Mesendoderm (in vitro differentiated cells): ENCODE results near the gene CPLX3.
A peak's percentile ranks its signal among the peaks of the same experiment; 100 is the strongest.

Experiments
- DNase-seq: peaks from one replicate; pipeline ENCODE4 v3.0.0; 2013
- H2AK5ac ChIP-seq: 2 replicates; pipeline ENCODE4 v1.6.1; 2013; ENCODE audit warnings: low read length, inconsistent platforms
- H2BK120ac ChIP-seq: 2 replicates; pipeline ENCODE4 v1.6.1; 2013; ENCODE audit warnings: low read depth, mild to moderate bottlenecking, low read length, moderate library complexity, mixed read lengths
- H2BK15ac ChIP-seq: replicated peaks from 2 replicates; pipeline ENCODE4 v1.6.1; 2013; ENCODE audit warnings: low read depth, mild to moderate bottlenecking, moderate library complexity
- H2BK5ac ChIP-seq: 2 replicates; pipeline ENCODE4 v1.6.1; 2013; ENCODE audit warnings: low read length, inconsistent platforms
- H3K18ac ChIP-seq: 2 replicates; pipeline ENCODE4 v1.6.1; 2013; ENCODE audit warnings: mild to moderate bottlenecking, low read length, mixed read lengths
- H3K23ac ChIP-seq: one replicate; pipeline ENCODE4 v1.6.1; 2013; ENCODE audit warnings: low read length
- H3K27ac ChIP-seq: 2 replicates; pipeline ENCODE4 v1.5.1; 2013; ENCODE audit warnings: low read depth, mild to moderate bottlenecking, inconsistent platforms, low read length, moderate library complexity
- H3K27me3 ChIP-seq: 2 replicates; pipeline ENCODE4 v1.6.1; 2013; ENCODE audit warnings: low read length, control low read depth, mild to moderate bottlenecking, inconsistent platforms; ENCODE audit not compliant: insufficient read depth, poor library complexity
- H3K36me3 ChIP-seq: 2 replicates; pipeline ENCODE4 v1.6.1; 2013; ENCODE audit warnings: low read length, inconsistent platforms; ENCODE audit not compliant: control insufficient read depth, insufficient read depth
- H3K4ac ChIP-seq: one replicate; pipeline ENCODE4 v1.6.1; 2013; ENCODE audit warnings: low read depth, mild to moderate bottlenecking, low read length, moderate library complexity
- H3K4me1 ChIP-seq: 2 replicates; pipeline ENCODE4 v1.6.1; 2013; ENCODE audit warnings: low read depth, low read length, inconsistent platforms; ENCODE audit not compliant: control insufficient read depth
- H3K4me2 ChIP-seq: 2 replicates; pipeline ENCODE4 v1.6.1; 2013; ENCODE audit warnings: low read length
- H3K4me3 ChIP-seq: 2 replicates; pipeline ENCODE4 v1.5.1; 2013; ENCODE audit warnings: mild to moderate bottlenecking, low read length
- H3K56ac ChIP-seq: one replicate; pipeline ENCODE4 v1.6.1; 2013; ENCODE audit warnings: low read length
- H3K79me1 ChIP-seq: 2 replicates; pipeline ENCODE4 v1.6.1; 2013; ENCODE audit warnings: low read length, inconsistent platforms
- H3K79me2 ChIP-seq: 2 replicates; pipeline ENCODE4 v1.6.1; 2013; ENCODE audit warnings: mild to moderate bottlenecking, low read length; ENCODE audit not compliant: control insufficient read depth, insufficient read depth
- H3K9ac ChIP-seq: 2 replicates; pipeline ENCODE4 v1.6.1; 2013; ENCODE audit warnings: low read length, inconsistent platforms
- H4K5ac ChIP-seq: one replicate; pipeline ENCODE4 v1.6.1; 2013; ENCODE audit warnings: low read length
- H4K8ac ChIP-seq: one replicate; pipeline ENCODE4 v1.6.1; 2013; ENCODE audit warnings: low read depth, mild to moderate bottlenecking, control low read depth, low read length, moderate library complexity
- WGBS: extraction: QIAGEN DNeasy Blood & Tissue Kit; methylation state at CpG from one replicate; pipeline ENCODE4 v1.1.7; 2013; ENCODE audit warnings: low lambda C conversion rate, missing lambda C conversion rate; ENCODE audit not compliant: insufficient coverage; ENCODE audit errors: extremely low coverage; 5-methylcytosine and 5-hydroxymethylcytosine counted together

CPLX3 gene

DNA sequence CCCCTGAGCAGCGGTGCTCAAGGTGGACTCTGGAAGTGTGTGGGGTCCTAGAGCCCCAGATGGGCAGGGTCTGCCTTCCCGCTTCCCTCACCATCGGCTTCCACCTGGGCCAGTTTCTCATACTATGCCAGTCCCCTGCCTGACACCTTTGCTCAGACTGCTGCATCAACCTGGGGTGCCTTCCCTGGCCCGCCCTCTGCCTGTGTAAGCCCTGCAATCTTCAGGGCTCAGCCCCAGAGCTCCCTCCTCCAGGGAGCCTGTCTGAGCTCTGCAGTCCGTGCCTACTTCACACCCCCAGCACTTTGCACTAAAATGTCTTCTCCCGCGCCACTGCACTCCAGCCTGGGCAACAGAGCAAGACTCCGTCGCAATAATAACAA is 31.5 kb upstream of the CPLX3 start:
- H3K4ac ChIP-seq: no peak overlapping the region
- H3K18ac ChIP-seq: no peak overlapping the region
- no peak overlapping the region for H3K4me2 ChIP-seq
- WGBS: no CpG with 5 or more reads among the region's 9 CpGs
- H3K79me2 ChIP-seq: peaks cover 6% of the 10 kb centered on the region
- H3K36me3 ChIP-seq: no peaks in the 10 kb centered on the region
- peaks cover 18% of the 10 kb centered on the region for H3K79me1 ChIP-seq
- no peaks in the 10 kb centered on the region for H3K4me1 ChIP-seq
- no peak overlapping the region for H3K23ac ChIP-seq
- H2BK5ac ChIP-seq: no peak overlapping the region
- H4K5ac ChIP-seq: no peak overlapping the region
- no peak overlapping the region for H3K9ac ChIP-seq
- no peaks in the 10 kb centered on the region for H3K27me3 ChIP-seq
- no peak for DNase-seq
- H3K27ac ChIP-seq: no peak overlapping the region
- H3K4me3 ChIP-seq: no peak overlapping the region
- no peak overlapping the region for H2BK15ac ChIP-seq
- no peak overlapping the region for H4K8ac ChIP-seq
- no peak overlapping the region for H2BK120ac ChIP-seq
- no peak overlapping the region for H2AK5ac ChIP-seq
- H3K56ac ChIP-seq: no peak overlapping the region

- no peaks in the 10 kb centered on the region for H3K4me1 ChIP-seq
- no peak overlapping the region for H2BK120ac ChIP-seq
- H4K8ac ChIP-seq: no peak overlapping the region
- H3K23ac ChIP-seq: no peak overlapping the region
- no peak for DNase-seq
- no peak overlapping the region for H2BK15ac ChIP-seq
- H3K18ac ChIP-seq: no peak overlapping the region
- no peak overlapping the region for H3K56ac ChIP-seq
- no peak overlapping the region for H3K4me3 ChIP-seq
- no CpG with 5 or more reads among the region's 14 CpGs for WGBS
- no peak overlapping the region for H2BK5ac ChIP-seq
- no peak overlapping the region for H3K4ac ChIP-seq
- H3K27ac ChIP-seq: no peak overlapping the region
- no peaks in the 10 kb centered on the region for H3K36me3 ChIP-seq
- no peak overlapping the region for H3K4me2 ChIP-seq
- H3K9ac ChIP-seq: no peak overlapping the region
- H4K5ac ChIP-seq: no peak overlapping the region
- peaks cover 5% of the 10 kb centered on the region for H3K79me2 ChIP-seq
- H2AK5ac ChIP-seq: no peak overlapping the region
- H3K27me3 ChIP-seq: no peaks in the 10 kb centered on the region
- H3K79me1 ChIP-seq: peaks cover 11% of the 10 kb centered on the region
These were observed 30.3 kb upstream of the CPLX3 start for GRCh38 chr15:74795966-74796625.

DNA sequence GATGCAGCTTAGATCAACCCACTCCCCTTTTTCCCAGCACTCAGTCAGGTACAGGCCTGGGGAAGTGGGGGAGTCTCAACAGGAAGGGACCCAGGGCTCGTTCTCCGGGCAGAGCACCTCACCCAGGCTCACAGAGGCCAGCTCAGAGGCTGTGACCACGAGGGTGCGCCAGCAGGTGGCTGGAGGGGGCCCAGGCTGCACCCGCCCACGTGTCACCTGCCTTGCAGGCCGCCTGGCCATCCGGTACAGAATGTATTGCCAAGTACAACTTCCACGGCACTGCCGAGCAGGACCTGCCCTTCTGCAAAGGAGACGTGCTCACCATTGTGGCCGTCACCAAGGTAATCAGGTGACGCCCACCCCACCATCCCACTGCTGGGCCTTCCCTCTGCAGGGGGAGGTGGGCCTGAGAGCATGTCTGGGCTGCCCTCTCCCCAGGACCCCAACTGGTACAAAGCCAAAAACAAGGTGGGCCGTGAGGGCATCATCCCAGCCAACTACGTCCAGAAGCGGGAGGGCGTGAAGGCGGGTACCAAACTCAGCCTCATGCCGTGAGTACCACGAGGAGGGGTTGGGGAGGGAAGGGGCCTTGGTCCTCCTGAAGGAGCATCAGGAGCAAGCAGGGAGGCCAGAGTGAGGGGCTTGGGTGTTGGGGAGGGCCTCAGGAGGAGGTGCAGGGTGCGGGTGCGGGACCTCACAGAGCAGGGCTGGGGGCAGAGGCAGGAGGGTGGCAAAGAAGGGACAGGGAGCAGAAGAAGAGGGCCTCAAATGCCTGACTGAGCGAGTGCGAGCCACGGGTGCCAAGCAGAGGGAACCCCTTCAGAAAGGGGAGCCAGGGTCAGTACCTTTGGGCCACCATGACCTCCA is 27.8 kb upstream of the CPLX3 start:
- H3K79me2 ChIP-seq: no peaks in the 10 kb centered on the region
- H3K4me2 ChIP-seq: no peak overlapping the region
- no peak overlapping the region for H3K27ac ChIP-seq
- no peak overlapping the region for H2AK5ac ChIP-seq
- no peak for DNase-seq
- H3K36me3 ChIP-seq: peaks cover 8% of the 10 kb centered on the region
- H3K23ac ChIP-seq: no peak overlapping the region
- WGBS: no CpG with 5 or more reads among the region's 25 CpGs
- no peak overlapping the region for H3K4me3 ChIP-seq
- no peak overlapping the region for H2BK15ac ChIP-seq
- no peak overlapping the region for H2BK5ac ChIP-seq
- H3K79me1 ChIP-seq: peaks cover 2% of the 10 kb centered on the region
- no peak overlapping the region for H3K9ac ChIP-seq
- no peak overlapping the region for H4K5ac ChIP-seq
- no peak overlapping the region for H3K56ac ChIP-seq
- no peaks in the 10 kb centered on the region for H3K4me1 ChIP-seq
- H4K8ac ChIP-seq: no peak overlapping the region
- no peaks in the 10 kb centered on the region for H3K27me3 ChIP-seq
- H3K18ac ChIP-seq: no peak overlapping the region
- H2BK120ac ChIP-seq: no peak overlapping the region
- H3K4ac ChIP-seq: no peak overlapping the region

DNA sequence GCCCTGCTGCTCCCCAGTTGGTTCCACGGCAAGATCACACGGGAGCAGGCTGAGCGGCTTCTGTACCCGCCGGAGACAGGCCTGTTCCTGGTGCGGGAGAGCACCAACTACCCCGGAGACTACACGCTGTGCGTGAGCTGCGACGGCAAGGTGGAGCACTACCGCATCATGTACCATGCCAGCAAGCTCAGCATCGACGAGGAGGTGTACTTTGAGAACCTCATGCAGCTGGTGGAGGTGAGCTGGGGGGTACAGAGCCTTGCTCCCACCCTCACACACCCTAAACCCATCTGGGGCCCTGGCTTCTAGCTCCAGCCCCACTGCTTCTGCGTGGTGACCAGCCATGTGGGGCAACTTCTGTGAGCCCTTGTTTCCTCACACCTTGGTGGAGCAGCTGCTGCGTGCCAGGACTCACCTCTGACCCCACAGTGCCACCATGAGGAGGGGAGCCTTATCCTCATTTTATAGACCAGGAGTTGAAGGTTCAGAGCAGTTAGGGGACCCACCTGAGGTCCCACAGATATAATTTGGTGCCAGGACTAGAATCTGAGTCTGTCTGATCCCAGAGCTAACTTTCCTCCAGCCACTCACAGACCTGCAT is 27.1 kb upstream of the CPLX3 start:
- no peaks in the 10 kb centered on the region for H3K4me1 ChIP-seq
- no peak overlapping the region for H3K23ac ChIP-seq
- no peak overlapping the region for H3K27ac ChIP-seq
- H2AK5ac ChIP-seq: no peak overlapping the region
- no peak overlapping the region for H2BK120ac ChIP-seq
- H3K27me3 ChIP-seq: no peaks in the 10 kb centered on the region
- no peak overlapping the region for H3K4me3 ChIP-seq
- no peak overlapping the region for H2BK15ac ChIP-seq
- H3K4ac ChIP-seq: no peak overlapping the region
- no peak overlapping the region for H3K18ac ChIP-seq
- no peak overlapping the region for H3K9ac ChIP-seq
- H2BK5ac ChIP-seq: no peak overlapping the region
- WGBS: no CpG with 5 or more reads among the region's 16 CpGs
- no peaks in the 10 kb centered on the region for H3K79me2 ChIP-seq
- H3K36me3 ChIP-seq: peaks cover 11% of the 10 kb centered on the region
- H3K4me2 ChIP-seq: no peak overlapping the region
- no peak overlapping the region for H3K56ac ChIP-seq
- no peak for DNase-seq
- no peak overlapping the region for H4K8ac ChIP-seq
- no peak overlapping the region for H4K5ac ChIP-seq
- peaks cover 2% of the 10 kb centered on the region for H3K79me1 ChIP-seq

GRCh38 chr15:74799856-74800558 is 26.4 kb upstream of the CPLX3 start:
- Histone ChIP-seq H3K4me2 (no peak overlapping the region), H3K23ac (no peak overlapping the region), H3K27ac (no peak overlapping the region), H3K4me1 (no peaks in the 10 kb centered on the region), H3K4me3 (no peak overlapping the region), H3K56ac (no peak overlapping the region), H2BK15ac (no peak overlapping the region), H3K27me3 (no peaks in the 10 kb centered on the region), H2AK5ac (no peak overlapping the region), H3K36me3 (peaks cover 11% of the 10 kb centered on the region), H4K8ac (no peak overlapping the region), H3K79me1 (no peaks in the 10 kb centered on the region), H4K5ac (no peak overlapping the region), H2BK120ac (no peak overlapping the region), H3K4ac (no peak overlapping the region), H3K79me2 (no peaks in the 10 kb centered on the region), H3K18ac (no peak overlapping the region), H3K9ac (no peak overlapping the region), H2BK5ac (no peak overlapping the region)
- DNase-seq: peak; percentile 72
- WGBS: no CpG with 5 or more reads among the region's 18 CpGs
